ENCODE measurements around the gene SAAL1.

SAAL1 gene

DNA sequence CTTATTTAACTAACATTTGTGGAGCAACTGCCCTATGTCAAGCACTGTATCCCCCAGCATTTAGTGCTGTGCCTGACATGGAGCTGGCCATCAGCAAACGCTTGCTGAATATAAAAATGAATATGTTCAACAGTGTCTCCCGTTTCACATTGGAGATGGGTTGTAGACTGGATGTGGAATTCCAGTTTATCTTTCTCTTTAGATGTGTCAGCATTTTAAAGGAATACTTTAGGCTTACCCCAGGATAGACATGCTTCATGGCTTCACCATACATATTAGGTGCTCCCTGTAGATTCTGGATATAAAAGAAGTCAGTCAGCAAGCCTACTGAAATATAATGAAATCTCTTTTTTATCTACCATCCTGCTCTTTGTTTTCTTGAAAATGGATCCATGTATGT lies 38.5 kb downstream of the SAAL1 start:
- Histone ChIP-seq H3K4me3 (ENCODE audit: low read depth in 1 of 2, low read length in 1 of 2) (no peak overlapping the region), H3K27me3 (no peaks in the 10 kb centered on the region), H3K36me3 (no peaks in the 10 kb centered on the region), H3K9me3 (no peaks in the 10 kb centered on the region), H3K4me1 (ENCODE audit: control insufficient read depth in 1 of 2, insufficient read depth in 1 of 2, low read depth in 1 of 2, low read length in 1 of 2) (no peaks in the 10 kb centered on the region), H3K27ac (no peak overlapping the region)
- TF ChIP-seq, protein P1, sequence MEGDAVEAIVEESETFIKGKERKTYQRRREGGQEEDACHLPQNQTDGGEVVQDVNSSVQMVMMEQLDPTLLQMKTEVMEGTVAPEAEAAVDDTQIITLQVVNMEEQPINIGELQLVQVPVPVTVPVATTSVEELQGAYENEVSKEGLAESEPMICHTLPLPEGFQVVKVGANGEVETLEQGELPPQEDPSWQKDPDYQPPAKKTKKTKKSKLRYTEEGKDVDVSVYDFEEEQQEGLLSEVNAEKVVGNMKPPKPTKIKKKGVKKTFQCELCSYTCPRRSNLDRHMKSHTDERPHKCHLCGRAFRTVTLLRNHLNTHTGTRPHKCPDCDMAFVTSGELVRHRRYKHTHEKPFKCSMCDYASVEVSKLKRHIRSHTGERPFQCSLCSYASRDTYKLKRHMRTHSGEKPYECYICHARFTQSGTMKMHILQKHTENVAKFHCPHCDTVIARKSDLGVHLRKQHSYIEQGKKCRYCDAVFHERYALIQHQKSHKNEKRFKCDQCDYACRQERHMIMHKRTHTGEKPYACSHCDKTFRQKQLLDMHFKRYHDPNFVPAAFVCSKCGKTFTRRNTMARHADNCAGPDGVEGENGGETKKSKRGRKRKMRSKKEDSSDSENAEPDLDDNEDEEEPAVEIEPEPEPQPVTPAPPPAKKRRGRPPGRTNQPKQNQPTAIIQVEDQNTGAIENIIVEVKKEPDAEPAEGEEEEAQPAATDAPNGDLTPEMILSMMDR (IDR thresholded peaks at IDR 0.05) = no peak

DNA sequence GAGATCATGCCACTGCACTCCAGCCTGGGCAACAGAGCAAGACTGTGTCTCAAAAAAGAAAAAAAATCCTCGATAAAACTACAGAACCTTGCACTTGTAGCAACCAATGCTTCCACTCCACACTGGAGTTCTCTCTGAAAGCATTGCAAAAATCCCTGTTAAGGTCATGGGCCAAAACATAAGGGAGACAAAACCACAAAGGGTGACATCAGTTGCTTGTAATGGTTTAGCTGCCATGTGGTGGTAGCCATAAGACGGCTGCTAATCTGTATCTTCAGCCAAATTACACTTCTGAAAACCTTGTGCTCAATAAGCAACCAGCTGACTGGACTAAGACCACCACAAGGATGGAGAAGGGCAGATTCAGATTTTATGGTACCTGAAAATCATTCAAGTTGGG lies 39.3 kb downstream of the SAAL1 start:
- no peaks in the 10 kb centered on the region for H3K9me3 ChIP-seq
- no peak overlapping the region for H3K4me3 ChIP-seq (ENCODE audit: low read depth in 1 of 2, low read length in 1 of 2)

DNA sequence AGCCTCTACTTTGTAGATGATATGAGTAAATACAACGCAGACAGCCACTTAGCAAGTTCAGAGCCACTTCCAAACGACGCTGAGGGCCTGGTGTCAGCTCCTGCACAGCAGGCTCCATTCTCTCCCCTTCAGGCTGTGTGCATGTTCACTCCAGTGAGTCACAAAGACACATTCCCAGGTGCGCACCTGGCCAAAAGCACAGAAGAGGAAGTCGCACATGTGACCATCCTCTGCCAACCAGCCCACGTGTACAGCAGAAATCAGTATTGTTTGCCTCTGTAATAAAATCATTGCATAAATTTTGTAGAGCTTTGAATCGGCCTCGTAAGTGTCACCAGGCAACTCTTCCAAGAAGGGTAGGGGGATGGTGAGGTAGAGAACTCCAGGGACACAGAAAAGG lies 40.3 kb downstream of the SAAL1 start:
- Histone ChIP-seq H3K4me3 (ENCODE audit: low read depth in 1 of 2, low read length in 1 of 2) (no peak overlapping the region), H3K27ac (no peak overlapping the region), H3K27me3 (no peaks in the 10 kb centered on the region), H3K4me1 (ENCODE audit: control insufficient read depth in 1 of 2, insufficient read depth in 1 of 2, low read depth in 1 of 2, low read length in 1 of 2) (no peaks in the 10 kb centered on the region), H3K36me3 (no peaks in the 10 kb centered on the region), H3K9me3 (no peaks in the 10 kb centered on the region)
- TF ChIP-seq, protein P1 (IDR thresholded peaks at IDR 0.05) = no peak

More for the DNA sequence above, 39.3 kb downstream of the SAAL1 start:
- Histone ChIP-seq H3K27ac (no peak overlapping the region), H3K36me3 (no peaks in the 10 kb centered on the region), H3K27me3 (no peaks in the 10 kb centered on the region), H3K4me1 (ENCODE audit: control insufficient read depth in 1 of 2, insufficient read depth in 1 of 2, low read depth in 1 of 2, low read length in 1 of 2) (no peaks in the 10 kb centered on the region)
- TF ChIP-seq, protein P1 (IDR thresholded peaks at IDR 0.05) = no peak

DNA sequence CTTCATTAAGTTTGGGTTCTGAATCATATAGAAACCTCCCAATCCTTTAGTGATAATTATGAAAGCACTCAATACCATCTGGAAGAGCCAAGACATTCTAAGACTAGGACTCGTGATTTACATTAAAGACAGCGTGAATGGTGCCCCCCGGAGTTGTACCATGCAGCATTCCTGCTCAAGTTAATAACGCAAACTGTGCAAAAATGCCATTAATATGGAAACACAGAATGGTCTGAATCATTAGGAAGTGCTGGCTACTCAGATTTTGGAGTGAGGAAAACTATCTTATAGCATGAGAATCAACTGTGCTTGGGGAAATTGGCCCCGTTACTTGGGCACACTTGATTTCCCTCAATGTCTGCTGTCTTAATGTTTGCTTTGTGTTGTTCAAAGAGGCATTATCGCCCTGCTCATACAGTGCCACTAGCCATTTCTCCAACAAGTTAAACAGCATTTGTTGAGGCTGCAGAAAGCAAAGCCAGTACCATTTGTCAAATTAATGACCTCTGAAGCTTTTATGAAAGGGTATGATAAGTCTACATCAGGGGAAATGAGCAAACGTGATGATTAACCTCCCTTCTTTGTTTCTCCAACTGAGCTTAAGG lies 41.3 kb downstream of the SAAL1 start:
- H3K4me3 ChIP-seq (ENCODE audit: low read depth in 1 of 2, low read length in 1 of 2) = no peak overlapping the region
- TF ChIP-seq, protein P1 (IDR thresholded peaks at IDR 0.05) = no peak
- no peaks in the 10 kb centered on the region for H3K9me3 ChIP-seq
- H3K27ac ChIP-seq = no peak overlapping the region
- H3K4me1 ChIP-seq (ENCODE audit: control insufficient read depth in 1 of 2, insufficient read depth in 1 of 2, low read depth in 1 of 2, low read length in 1 of 2) = no peaks in the 10 kb centered on the region
- no peaks in the 10 kb centered on the region for H3K36me3 ChIP-seq
- no peaks in the 10 kb centered on the region for H3K27me3 ChIP-seq

DNA sequence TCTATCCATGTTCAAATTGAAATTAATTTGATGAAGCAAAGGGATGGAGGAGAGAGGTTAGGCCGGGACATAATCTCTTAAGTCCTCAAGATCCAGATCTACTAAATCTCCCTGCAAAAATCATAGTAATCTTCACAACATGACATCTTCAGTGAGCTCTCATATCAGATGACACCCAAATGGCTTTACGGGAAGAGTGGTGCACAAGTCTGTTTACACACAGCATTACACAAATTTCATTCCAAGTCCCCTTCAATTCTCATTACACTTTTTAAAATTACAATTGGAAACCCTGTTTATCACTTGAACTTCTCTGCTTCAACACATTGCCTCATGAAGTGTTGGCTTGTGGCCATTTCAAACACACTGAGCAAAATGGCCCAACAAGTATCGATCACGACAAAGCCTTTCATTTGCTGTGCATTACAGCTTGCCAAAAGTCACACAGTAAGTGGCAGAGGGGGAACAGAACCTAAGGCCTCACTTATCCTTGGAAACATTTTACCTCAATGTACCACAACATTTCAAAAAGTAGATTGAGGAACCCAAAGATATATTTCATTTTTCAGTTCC lies 41.9 kb downstream of the SAAL1 start:
- Histone ChIP-seq H3K36me3 (no peaks in the 10 kb centered on the region), H3K4me1 (ENCODE audit: control insufficient read depth in 1 of 2, insufficient read depth in 1 of 2, low read depth in 1 of 2, low read length in 1 of 2) (no peaks in the 10 kb centered on the region), H3K9me3 (no peaks in the 10 kb centered on the region), H3K27me3 (no peaks in the 10 kb centered on the region), H3K4me3 (ENCODE audit: low read depth in 1 of 2, low read length in 1 of 2) (no peak overlapping the region), H3K27ac (no peak overlapping the region)
- TF ChIP-seq, protein P1 (IDR thresholded peaks at IDR 0.05) = no peak
